ENCODE results near the gene ZFPM1. TPM values are rescaled to one million over a fixed set of nuclear protein-coding genes. Genes with fewer than 3 reads are reported as not detected.
"Not testable (repeated sequence)": the region's sequence is repeated elsewhere in the genome, so short reads cannot be mapped to it uniquely, and the experiment has no call there.

Gene ZFPM1
- total and polyA plus RNA-seq, 4 donors = 0.19 to 12.8 (median 5.3) TPM

DNA sequence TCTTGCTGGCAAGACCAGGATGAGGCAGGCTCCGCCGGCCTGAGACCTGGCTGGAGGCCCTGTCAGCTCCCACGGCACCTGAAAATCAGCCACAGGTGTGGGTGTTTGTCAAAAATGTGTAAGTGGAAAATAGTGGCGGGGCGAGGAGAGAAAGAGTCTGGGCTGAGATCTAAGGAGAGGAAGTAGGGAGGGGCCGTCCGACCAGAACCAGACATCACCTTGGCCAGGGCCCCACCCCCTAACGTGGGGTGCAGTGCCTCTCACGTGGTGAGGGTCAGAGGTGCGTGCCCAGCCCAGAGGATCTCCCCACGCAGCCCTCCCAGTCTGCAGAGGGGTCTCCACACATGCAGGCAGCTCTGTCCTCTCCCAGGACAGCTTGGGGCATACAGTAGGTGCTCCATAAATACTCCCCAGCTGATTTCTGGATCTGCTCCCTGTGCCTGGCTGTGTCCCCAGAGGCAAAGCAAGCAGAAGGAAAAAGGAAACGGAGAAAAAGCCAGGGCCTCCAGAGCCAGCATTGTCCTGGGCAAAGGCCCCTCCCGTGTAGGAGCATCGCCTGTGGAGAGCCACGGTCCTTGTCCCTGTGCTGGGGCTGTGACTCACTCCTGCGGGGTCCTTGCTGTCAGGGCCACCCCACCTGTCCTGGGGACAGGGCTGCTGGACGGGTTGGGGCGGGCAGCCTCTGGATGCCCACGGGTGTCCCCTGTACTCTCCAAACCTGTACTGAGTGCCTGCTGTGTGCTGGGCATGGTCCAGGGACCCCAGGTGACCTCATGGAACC lies 16.7 kb downstream of the ZFPM1 start:
- 77% methylated on average over 19 of the region's 19 CpGs for WGBS
- H3K27ac ChIP-seq (ENCODE audit: low read depth in 1 of 2, low read length in 2 of 2) = peak overlapping the region; percentile 42 to 66
- no peak for DNase-seq (ENCODE audit: low spot score)

DNA sequence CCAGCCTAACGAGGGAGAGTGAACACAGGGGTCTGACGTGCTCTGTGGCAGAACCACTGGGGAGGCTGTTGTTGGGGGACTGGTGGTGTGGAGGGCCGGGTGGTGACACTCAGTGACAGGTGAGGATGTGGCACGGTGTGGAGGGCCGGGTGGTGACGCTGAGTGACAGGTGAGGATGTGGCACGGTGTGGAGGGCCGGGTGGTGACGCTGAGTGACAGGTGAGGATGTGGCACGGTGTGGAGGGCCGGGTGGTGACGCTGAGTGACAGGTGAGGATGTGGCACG lies 17.3 kb downstream of the ZFPM1 start:
- not testable (repeated sequence) for H3K4me3 ChIP-seq (ENCODE audit: low read depth in 1 of 3, low read length in 3 of 3); H3K9ac ChIP-seq (ENCODE audit: low read depth in 1 of 2, low read length in 2 of 2); H3K9me3 ChIP-seq (ENCODE audit: control insufficient read depth in 4 of 4, low read length in 3 of 4); H3K27me3 ChIP-seq (ENCODE audit: control insufficient read depth in 4 of 4, insufficient read depth in 4 of 4, low read length in 3 of 4); H3K27ac ChIP-seq (ENCODE audit: low read depth in 1 of 2, low read length in 2 of 2); DNase-seq (ENCODE audit: low spot score); H3K36me3 ChIP-seq (ENCODE audit: control insufficient read depth in 4 of 4, insufficient read depth in 3 of 4, low read depth in 1 of 4, low read length in 3 of 4)
- peaks cover 38 to 68% (median 52%) of the 10 kb centered on the region in 4 donors for H3K4me1 ChIP-seq (ENCODE audit: control insufficient read depth in 4 of 4, insufficient read depth in 4 of 4, low read length in 3 of 4)
- 92% methylated on average over 7 of the region's 13 CpGs for WGBS

More for the DNA sequence above, 16.7 kb downstream of the ZFPM1 start:
- H3K9ac ChIP-seq (ENCODE audit: low read depth in 1 of 2, low read length in 2 of 2) = no peak overlapping the region
- no peaks in the 10 kb centered on the region for H3K27me3 ChIP-seq (ENCODE audit: control insufficient read depth in 4 of 4, insufficient read depth in 4 of 4, low read length in 3 of 4)
- no peak overlapping the region for H3K4me3 ChIP-seq (ENCODE audit: low read depth in 1 of 3, low read length in 3 of 3)
- H3K36me3 ChIP-seq (ENCODE audit: control insufficient read depth in 4 of 4, insufficient read depth in 3 of 4, low read depth in 1 of 4, low read length in 3 of 4) = peaks cover 0 to 2% (median 0%) of the 10 kb centered on the region in 4 donors
- H3K4me1 ChIP-seq (ENCODE audit: control insufficient read depth in 4 of 4, insufficient read depth in 4 of 4, low read length in 3 of 4) = peaks cover 41 to 65% (median 53%) of the 10 kb centered on the region in 4 donors
- no peak for TF ChIP-seq RAD21 (IDR thresholded peaks at IDR 0.05)
- no peak for TF ChIP-seq NR2F2 (IDR thresholded peaks at IDR 0.05)
- no peak for TF ChIP-seq HNF4G (IDR thresholded peaks at IDR 0.05)
- no peak for TF ChIP-seq RXRA (IDR thresholded peaks at IDR 0.05)
- no peaks in the 10 kb centered on the region for H3K9me3 ChIP-seq (ENCODE audit: control insufficient read depth in 4 of 4, low read length in 3 of 4)

DNA sequence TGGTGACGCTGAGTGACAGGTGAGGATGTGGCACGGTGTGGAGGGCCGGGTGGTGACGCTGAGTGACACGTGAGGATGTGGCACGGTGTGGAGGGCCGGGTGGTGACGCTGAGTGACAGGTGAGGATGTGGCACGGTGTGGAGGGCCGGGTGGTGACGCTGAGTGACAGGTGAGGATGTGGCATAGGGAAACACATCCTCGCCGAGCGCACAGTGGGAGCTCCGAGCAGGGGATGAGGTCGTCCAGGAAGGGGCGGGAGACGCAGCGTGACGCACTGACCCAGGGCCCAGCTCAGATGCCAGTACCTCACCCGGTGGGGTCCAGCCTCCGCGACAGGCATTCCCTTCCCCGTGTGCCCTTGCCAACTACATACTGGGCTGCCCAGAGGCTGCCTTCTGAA lies 17.6 kb downstream of the ZFPM1 start:
- DNase-seq (ENCODE audit: low spot score); H3K4me3 ChIP-seq (ENCODE audit: low read depth in 1 of 3, low read length in 3 of 3); H3K9ac ChIP-seq (ENCODE audit: low read depth in 1 of 2, low read length in 2 of 2); H3K27me3 ChIP-seq (ENCODE audit: control insufficient read depth in 4 of 4, insufficient read depth in 4 of 4, low read length in 3 of 4); H3K9me3 ChIP-seq (ENCODE audit: control insufficient read depth in 4 of 4, low read length in 3 of 4); H3K36me3 ChIP-seq (ENCODE audit: control insufficient read depth in 4 of 4, insufficient read depth in 3 of 4, low read depth in 1 of 4, low read length in 3 of 4): not testable (repeated sequence)
- WGBS = 89% methylated on average over 17 of the region's 24 CpGs
- peaks cover 38 to 68% (median 52%) of the 10 kb centered on the region in 4 donors for H3K4me1 ChIP-seq (ENCODE audit: control insufficient read depth in 4 of 4, insufficient read depth in 4 of 4, low read length in 3 of 4)
- peak overlapping the region in 1 of 2 donors; percentile 2 for H3K27ac ChIP-seq (ENCODE audit: low read depth in 1 of 2, low read length in 2 of 2)

DNA sequence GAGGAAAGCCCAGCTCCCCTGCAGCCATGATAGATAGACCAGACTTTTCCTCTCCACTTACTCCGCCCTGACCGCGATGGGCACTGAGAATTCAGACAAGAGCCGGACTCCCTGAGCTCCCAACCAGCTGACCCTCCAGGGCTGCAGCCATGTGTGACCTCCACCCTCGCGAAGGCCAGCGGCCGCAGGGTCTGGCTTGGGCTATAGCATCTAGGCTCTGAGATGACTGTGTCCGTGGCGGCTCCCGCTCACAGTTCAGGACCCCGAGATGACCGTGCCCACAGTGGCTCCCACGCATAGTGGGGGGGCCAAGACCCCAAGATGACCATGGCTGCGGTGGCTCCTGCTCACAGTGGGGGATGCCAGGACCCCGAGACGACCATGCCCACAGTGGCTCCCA lies 18.0 kb downstream of the ZFPM1 start:
- Histone ChIP-seq H3K4me1 (ENCODE audit: control insufficient read depth in 4 of 4, insufficient read depth in 4 of 4, low read length in 3 of 4) (peaks cover 38 to 68% (median 53%) of the 10 kb centered on the region in 4 donors), H3K9ac (ENCODE audit: low read depth in 1 of 2, low read length in 2 of 2) (no peak overlapping the region), H3K36me3 (ENCODE audit: control insufficient read depth in 4 of 4, insufficient read depth in 3 of 4, low read depth in 1 of 4, low read length in 3 of 4) (peaks cover 0 to 2% (median 0%) of the 10 kb centered on the region in 4 donors), H3K9me3 (ENCODE audit: control insufficient read depth in 4 of 4, low read length in 3 of 4) (no peaks in the 10 kb centered on the region), H3K4me3 (ENCODE audit: low read depth in 1 of 3, low read length in 3 of 3) (no peak overlapping the region), H3K27me3 (ENCODE audit: control insufficient read depth in 4 of 4, insufficient read depth in 4 of 4, low read length in 3 of 4) (no peaks in the 10 kb centered on the region), H3K27ac (ENCODE audit: low read depth in 1 of 2, low read length in 2 of 2) (peak overlapping the region in 1 of 2 donors; percentile 2)
- WGBS = 94% methylated on average over 17 of the region's 17 CpGs
- TF ChIP-seq, protein P1, sequence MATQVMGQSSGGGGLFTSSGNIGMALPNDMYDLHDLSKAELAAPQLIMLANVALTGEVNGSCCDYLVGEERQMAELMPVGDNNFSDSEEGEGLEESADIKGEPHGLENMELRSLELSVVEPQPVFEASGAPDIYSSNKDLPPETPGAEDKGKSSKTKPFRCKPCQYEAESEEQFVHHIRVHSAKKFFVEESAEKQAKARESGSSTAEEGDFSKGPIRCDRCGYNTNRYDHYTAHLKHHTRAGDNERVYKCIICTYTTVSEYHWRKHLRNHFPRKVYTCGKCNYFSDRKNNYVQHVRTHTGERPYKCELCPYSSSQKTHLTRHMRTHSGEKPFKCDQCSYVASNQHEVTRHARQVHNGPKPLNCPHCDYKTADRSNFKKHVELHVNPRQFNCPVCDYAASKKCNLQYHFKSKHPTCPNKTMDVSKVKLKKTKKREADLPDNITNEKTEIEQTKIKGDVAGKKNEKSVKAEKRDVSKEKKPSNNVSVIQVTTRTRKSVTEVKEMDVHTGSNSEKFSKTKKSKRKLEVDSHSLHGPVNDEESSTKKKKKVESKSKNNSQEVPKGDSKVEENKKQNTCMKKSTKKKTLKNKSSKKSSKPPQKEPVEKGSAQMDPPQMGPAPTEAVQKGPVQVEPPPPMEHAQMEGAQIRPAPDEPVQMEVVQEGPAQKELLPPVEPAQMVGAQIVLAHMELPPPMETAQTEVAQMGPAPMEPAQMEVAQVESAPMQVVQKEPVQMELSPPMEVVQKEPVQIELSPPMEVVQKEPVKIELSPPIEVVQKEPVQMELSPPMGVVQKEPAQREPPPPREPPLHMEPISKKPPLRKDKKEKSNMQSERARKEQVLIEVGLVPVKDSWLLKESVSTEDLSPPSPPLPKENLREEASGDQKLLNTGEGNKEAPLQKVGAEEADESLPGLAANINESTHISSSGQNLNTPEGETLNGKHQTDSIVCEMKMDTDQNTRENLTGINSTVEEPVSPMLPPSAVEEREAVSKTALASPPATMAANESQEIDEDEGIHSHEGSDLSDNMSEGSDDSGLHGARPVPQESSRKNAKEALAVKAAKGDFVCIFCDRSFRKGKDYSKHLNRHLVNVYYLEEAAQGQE (IDR thresholded peaks at IDR 0.05) = no peak
- TF ChIP-seq, protein P2, sequence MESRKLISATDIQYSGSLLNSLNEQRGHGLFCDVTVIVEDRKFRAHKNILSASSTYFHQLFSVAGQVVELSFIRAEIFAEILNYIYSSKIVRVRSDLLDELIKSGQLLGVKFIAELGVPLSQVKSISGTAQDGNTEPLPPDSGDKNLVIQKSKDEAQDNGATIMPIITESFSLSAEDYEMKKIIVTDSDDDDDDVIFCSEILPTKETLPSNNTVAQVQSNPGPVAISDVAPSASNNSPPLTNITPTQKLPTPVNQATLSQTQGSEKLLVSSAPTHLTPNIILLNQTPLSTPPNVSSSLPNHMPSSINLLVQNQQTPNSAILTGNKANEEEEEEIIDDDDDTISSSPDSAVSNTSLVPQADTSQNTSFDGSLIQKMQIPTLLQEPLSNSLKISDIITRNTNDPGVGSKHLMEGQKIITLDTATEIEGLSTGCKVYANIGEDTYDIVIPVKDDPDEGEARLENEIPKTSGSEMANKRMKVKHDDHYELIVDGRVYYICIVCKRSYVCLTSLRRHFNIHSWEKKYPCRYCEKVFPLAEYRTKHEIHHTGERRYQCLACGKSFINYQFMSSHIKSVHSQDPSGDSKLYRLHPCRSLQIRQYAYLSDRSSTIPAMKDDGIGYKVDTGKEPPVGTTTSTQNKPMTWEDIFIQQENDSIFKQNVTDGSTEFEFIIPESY (IDR thresholded peaks at IDR 0.05) = no peak
- no peak for TF ChIP-seq HNF4A (conservative IDR thresholded peaks at IDR 0.05)
- TF ChIP-seq SP1 (IDR thresholded peaks at IDR 0.05) = no peak
- no peak for TF ChIP-seq YY1 (IDR thresholded peaks at IDR 0.05)
- DNase-seq (ENCODE audit: low spot score) = no peak

Data from liver (tissue), 9 donors.